Neural progenitor cell (in vitro differentiated cells): ENCODE data around the gene UGT1A7. TPM values are rescaled to one million over a fixed set of nuclear protein-coding genes. Genes with fewer than 3 reads are reported as not detected.
A peak's percentile ranks its signal among the peaks of the same experiment; 100 is the strongest.

Source experiments
- DNase-seq: peaks from one replicate; pipeline ENCODE4 v3.0.0-alpha.2; 2016; ENCODE audit warnings: low spot score
- H2AFZ ChIP-seq: fragments of 200-600 bp; sonication (generic); replicated peaks from 2 replicates; pipeline ENCODE4 v1.6.1; 2016; ENCODE audit warnings: antibody characterized with exemption
- H3F3A ChIP-seq: fragments of 200-600 bp; sonication (generic); 2 replicates; pipeline ENCODE4 v1.6.1; 2016; ENCODE audit warnings: antibody characterized with exemption, low read depth
- H3K27ac ChIP-seq: fragments of 200-600 bp; sonication (generic); 2 replicates; pipeline ENCODE4 v1.5.1; 2016; ENCODE audit warnings: mild to moderate bottlenecking
- H3K27me3 ChIP-seq: fragments of 200-600 bp; sonication (generic); 2 replicates; pipeline ENCODE4 v1.6.1; 2016; ENCODE audit warnings: mild to moderate bottlenecking, moderate library complexity
- H3K36me3 ChIP-seq: fragments of 200-600 bp; sonication (generic); 2 replicates; pipeline ENCODE4 v1.5.1; 2016
- H3K4me1 ChIP-seq: fragments of 200-600 bp; sonication (generic); 2 replicates; pipeline ENCODE4 v1.6.1; 2016; ENCODE audit warnings: mixed run types
- H3K4me2 ChIP-seq: fragments of 200-600 bp; sonication (generic); 2 replicates; pipeline ENCODE4 v1.6.1; 2016
- H3K4me3 ChIP-seq: fragments of 200-600 bp; sonication (generic); 2 replicates; pipeline ENCODE4 v1.5.1; 2016
- H3K79me2 ChIP-seq: fragments of 200-600 bp; sonication (generic); 2 replicates; pipeline ENCODE4 v1.6.1; 2016; ENCODE audit warnings: low read depth
- H3K9ac ChIP-seq: fragments of 200-600 bp; sonication (generic); 2 replicates; pipeline ENCODE4 v1.6.1; 2016
- H3K9me3 ChIP-seq: fragments of 200-600 bp; sonication (generic); 2 replicates; pipeline ENCODE4 v1.5.1; 2016; ENCODE audit warnings: low read depth
- H4K20me1 ChIP-seq: fragments of 200-600 bp; sonication (generic); 2 replicates; pipeline ENCODE4 v1.6.1; 2016; ENCODE audit warnings: low read depth
- H3K27ac Mint-ChIP-seq: 3 replicates; pipeline ENCODE4 v1.8.0; 2021; ENCODE audit warnings: mixed read lengths
- H3K27me3 Mint-ChIP-seq: 2 replicates; pipeline ENCODE4 v1.8.0; 2022; ENCODE audit warnings: low read depth, mild to moderate bottlenecking, inconsistent platforms, moderate library complexity, mixed read lengths; ENCODE audit not compliant: insufficient read depth
- H3K36me3 Mint-ChIP-seq: 3 replicates; pipeline ENCODE4 v1.8.0; 2021; ENCODE audit warnings: mixed read lengths
- H3K4me1 Mint-ChIP-seq: 3 replicates; pipeline ENCODE4 v1.8.0; 2021; ENCODE audit warnings: mixed read lengths
- H3K4me3 Mint-ChIP-seq: 3 replicates; pipeline ENCODE4 v1.8.0; 2021; ENCODE audit warnings: mild to moderate bottlenecking, moderate library complexity, mixed read lengths
- H3K9me3 Mint-ChIP-seq: 3 replicates; pipeline ENCODE4 v1.8.0; 2020; ENCODE audit warnings: mixed read lengths
- EZH2 ChIP-seq: fragments of 200-600 bp; sonication (generic); IDR thresholded peaks from 2 replicates; pipeline ENCODE4 v1.6.1; 2017; ENCODE audit warnings: antibody characterized with exemption, mild to moderate bottlenecking, moderate library complexity
- EZH2phosphoT487 ChIP-seq: fragments of 200-600 bp; sonication (generic); IDR thresholded peaks from 2 replicates; pipeline ENCODE4 v1.6.1; 2017; ENCODE audit warnings: antibody characterized with exemption
- total RNA-seq: library from RNA; depleted of rRNA; stranded (reverse); fragments of >200 nt; gene quantifications from 2 replicates; pipeline ENCODE4 v1.2.3, GENCODE V29; 2015; ENCODE audit warnings: low replicate concordance
- TF ChIP-seq, protein P1 (sequence below): fragments of 200-600 bp; sonication (generic); IDR thresholded peaks from 2 replicates; pipeline ENCODE4 v1.5.1; 2017; ENCODE audit warnings: antibody characterized with exemption, mild to moderate bottlenecking

UGT1A7 gene
- total RNA-seq, 1 donor from 2014 or later, result not detected

DNA sequence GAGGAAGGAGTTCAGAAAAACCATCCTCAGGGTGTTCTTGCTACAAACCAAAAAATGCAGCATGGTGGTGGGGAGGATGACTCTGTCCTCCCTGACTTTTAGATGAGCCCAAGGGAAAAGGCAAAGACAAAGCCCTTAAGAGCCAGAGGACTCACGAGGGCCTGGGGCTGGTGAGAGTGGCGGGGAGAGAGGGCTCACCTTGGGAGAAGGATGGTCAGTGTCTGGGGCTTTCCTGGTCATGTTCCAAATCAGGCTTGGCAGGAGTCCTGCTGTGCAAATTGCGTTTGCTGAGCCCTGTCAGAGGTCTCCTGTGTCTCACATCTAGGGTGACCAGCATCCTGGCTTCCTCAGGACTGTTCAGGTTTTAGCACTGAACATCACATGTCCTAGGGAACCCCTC, 83.1 kb downstream of the UGT1A7 start:
- no peaks in the 10 kb centered on the region for H4K20me1 ChIP-seq
- no peaks in the 10 kb centered on the region for H3K79me2 ChIP-seq
- no peaks in the 10 kb centered on the region for H3F3A ChIP-seq
- no peak overlapping the region for H3K27ac ChIP-seq
- no peak overlapping the region for H2AFZ ChIP-seq
- no peak overlapping the region for H3K4me3 Mint-ChIP-seq
- peaks cover 2% of the 10 kb centered on the region for H3K27me3 Mint-ChIP-seq
- H3K9ac ChIP-seq, result no peak overlapping the region
- H3K9me3 Mint-ChIP-seq, result peaks cover 23% of the 10 kb centered on the region
- peaks cover 3% of the 10 kb centered on the region for H3K36me3 Mint-ChIP-seq
- no peak overlapping the region for H3K4me2 ChIP-seq
- no peaks in the 10 kb centered on the region for H3K4me1 ChIP-seq
- TF ChIP-seq, protein P1, sequence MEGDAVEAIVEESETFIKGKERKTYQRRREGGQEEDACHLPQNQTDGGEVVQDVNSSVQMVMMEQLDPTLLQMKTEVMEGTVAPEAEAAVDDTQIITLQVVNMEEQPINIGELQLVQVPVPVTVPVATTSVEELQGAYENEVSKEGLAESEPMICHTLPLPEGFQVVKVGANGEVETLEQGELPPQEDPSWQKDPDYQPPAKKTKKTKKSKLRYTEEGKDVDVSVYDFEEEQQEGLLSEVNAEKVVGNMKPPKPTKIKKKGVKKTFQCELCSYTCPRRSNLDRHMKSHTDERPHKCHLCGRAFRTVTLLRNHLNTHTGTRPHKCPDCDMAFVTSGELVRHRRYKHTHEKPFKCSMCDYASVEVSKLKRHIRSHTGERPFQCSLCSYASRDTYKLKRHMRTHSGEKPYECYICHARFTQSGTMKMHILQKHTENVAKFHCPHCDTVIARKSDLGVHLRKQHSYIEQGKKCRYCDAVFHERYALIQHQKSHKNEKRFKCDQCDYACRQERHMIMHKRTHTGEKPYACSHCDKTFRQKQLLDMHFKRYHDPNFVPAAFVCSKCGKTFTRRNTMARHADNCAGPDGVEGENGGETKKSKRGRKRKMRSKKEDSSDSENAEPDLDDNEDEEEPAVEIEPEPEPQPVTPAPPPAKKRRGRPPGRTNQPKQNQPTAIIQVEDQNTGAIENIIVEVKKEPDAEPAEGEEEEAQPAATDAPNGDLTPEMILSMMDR, result no peak
- TF ChIP-seq EZH2, result no peak
- no peak for TF ChIP-seq EZH2phosphoT487
- H3K27me3 ChIP-seq, result no peaks in the 10 kb centered on the region
- no peaks in the 10 kb centered on the region for H3K36me3 ChIP-seq
- H3K9me3 ChIP-seq, result no peaks in the 10 kb centered on the region
- H3K4me3 ChIP-seq, result no peak overlapping the region
- H3K4me1 Mint-ChIP-seq, result peaks cover 16% of the 10 kb centered on the region
- no peak overlapping the region for H3K27ac Mint-ChIP-seq
- DNase-seq, result no peak

DNA sequence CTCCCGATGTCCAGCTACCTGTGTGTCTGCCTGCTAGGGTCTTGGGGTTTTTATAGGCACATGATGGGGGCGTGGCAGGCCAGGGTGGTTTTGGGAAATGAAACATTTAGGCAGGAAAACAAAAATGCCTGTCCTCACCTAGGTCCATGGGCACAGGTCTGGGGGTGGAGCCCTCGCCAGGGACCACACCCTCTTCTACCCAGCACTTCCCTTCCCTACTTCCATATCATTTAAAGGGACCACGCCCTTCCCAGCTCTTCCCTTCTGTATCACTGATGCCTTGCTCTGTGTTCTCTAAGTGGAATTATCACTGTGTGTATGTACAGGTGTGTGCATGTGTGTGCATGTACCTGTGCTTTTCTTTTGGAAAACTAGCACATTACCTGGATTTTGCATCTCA, 84.7 kb downstream of the UGT1A7 start:
- H2AFZ ChIP-seq, result no peak overlapping the region

DNA sequence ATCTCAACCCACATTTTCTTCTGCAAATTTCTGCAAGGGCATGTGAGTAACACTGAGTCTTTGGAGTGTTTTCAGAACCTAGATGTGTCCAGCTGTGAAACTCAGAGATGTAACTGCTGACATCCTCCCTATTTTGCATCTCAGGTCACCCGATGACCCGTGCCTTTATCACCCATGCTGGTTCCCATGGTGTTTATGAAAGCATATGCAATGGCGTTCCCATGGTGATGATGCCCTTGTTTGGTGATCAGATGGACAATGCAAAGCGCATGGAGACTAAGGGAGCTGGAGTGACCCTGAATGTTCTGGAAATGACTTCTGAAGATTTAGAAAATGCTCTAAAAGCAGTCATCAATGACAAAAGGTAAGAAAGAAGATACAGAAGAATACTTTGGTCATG, 86.4 kb downstream of the UGT1A7 start:
- peaks cover 31% of the 10 kb centered on the region for H3K9me3 Mint-ChIP-seq
- Histone ChIP-seq H3K9me3 (no peaks in the 10 kb centered on the region), H3K36me3 (no peaks in the 10 kb centered on the region), H3K4me1 (no peaks in the 10 kb centered on the region), H3K27ac (no peak overlapping the region), H3K4me3 (no peak overlapping the region), H3K4me2 (no peak overlapping the region), H3K27me3 (no peaks in the 10 kb centered on the region), H4K20me1 (no peaks in the 10 kb centered on the region), H2AFZ (peak overlapping the region; percentile 28), H3F3A (no peaks in the 10 kb centered on the region), H3K79me2 (no peaks in the 10 kb centered on the region), H3K9ac (no peak overlapping the region)
- no peak overlapping the region for H3K4me3 Mint-ChIP-seq
- H3K4me1 Mint-ChIP-seq, result peaks cover 14% of the 10 kb centered on the region
- peak overlapping the region; percentile 98 for H3K27ac Mint-ChIP-seq
- TF ChIP-seq, protein P1, result no peak
- TF ChIP-seq EZH2 (no peak), EZH2phosphoT487 (no peak)
- no peak for DNase-seq
- peaks cover 3% of the 10 kb centered on the region for H3K27me3 Mint-ChIP-seq
- H3K36me3 Mint-ChIP-seq, result peaks cover 5% of the 10 kb centered on the region

More for the DNA sequence above, 84.7 kb downstream of the UGT1A7 start:
- no peak overlapping the region for H3K4me3 Mint-ChIP-seq
- no peak overlapping the region for H3K9ac ChIP-seq
- TF ChIP-seq, protein P1, result no peak
- no peak for DNase-seq
- H3K9me3 ChIP-seq, result no peaks in the 10 kb centered on the region
- no peak overlapping the region for H3K27ac Mint-ChIP-seq
- no peaks in the 10 kb centered on the region for H3K27me3 ChIP-seq
- peaks cover 14% of the 10 kb centered on the region for H3K4me1 Mint-ChIP-seq
- H3K4me2 ChIP-seq, result no peak overlapping the region
- no peak overlapping the region for H3K27ac ChIP-seq
- no peaks in the 10 kb centered on the region for H3K36me3 ChIP-seq
- H3K79me2 ChIP-seq, result no peaks in the 10 kb centered on the region
- H4K20me1 ChIP-seq, result no peaks in the 10 kb centered on the region
- no peaks in the 10 kb centered on the region for H3K4me1 ChIP-seq
- H3K36me3 Mint-ChIP-seq, result peaks cover 5% of the 10 kb centered on the region
- H3K9me3 Mint-ChIP-seq, result peaks cover 30% of the 10 kb centered on the region
- no peak overlapping the region for H3K4me3 ChIP-seq
- H3F3A ChIP-seq, result no peaks in the 10 kb centered on the region
- peaks cover 3% of the 10 kb centered on the region for H3K27me3 Mint-ChIP-seq

DNA sequence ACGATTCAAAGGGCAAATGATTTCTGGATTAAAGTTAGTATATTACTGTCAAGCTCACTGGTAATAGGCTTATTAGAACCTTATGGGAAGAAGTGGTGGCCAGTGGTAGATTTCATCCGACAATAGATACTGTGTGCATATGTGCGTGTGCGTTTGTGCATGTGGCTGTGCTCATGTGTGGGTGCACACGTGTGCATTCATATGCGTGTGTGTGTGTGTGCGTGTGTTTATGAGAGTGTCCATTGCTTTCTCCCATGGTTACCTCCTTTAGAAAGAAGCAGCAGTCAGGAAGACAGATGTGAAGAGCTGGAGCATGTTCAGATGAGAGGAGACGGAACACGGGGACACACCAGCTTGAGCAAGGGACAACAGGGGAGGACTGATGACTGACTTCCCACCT, 87.6 kb downstream of the UGT1A7 start:
- Mint-ChIP-seq H3K4me1 (peaks cover 14% of the 10 kb centered on the region), H3K27ac (no peak overlapping the region), H3K4me3 (no peak overlapping the region), H3K27me3 (peaks cover 3% of the 10 kb centered on the region), H3K36me3 (peaks cover 5% of the 10 kb centered on the region), H3K9me3 (peaks cover 31% of the 10 kb centered on the region)
- Histone ChIP-seq H3K4me3 (no peak overlapping the region), H3K4me1 (no peaks in the 10 kb centered on the region), H3K36me3 (no peaks in the 10 kb centered on the region), H3K27ac (no peak overlapping the region), H3F3A (no peaks in the 10 kb centered on the region), H2AFZ (no peak overlapping the region), H3K9me3 (no peaks in the 10 kb centered on the region), H4K20me1 (no peaks in the 10 kb centered on the region), H3K79me2 (no peaks in the 10 kb centered on the region), H3K27me3 (no peaks in the 10 kb centered on the region), H3K9ac (no peak overlapping the region), H3K4me2 (no peak overlapping the region)
- TF ChIP-seq, protein P1, result no peak
- TF ChIP-seq EZH2 (no peak), EZH2phosphoT487 (no peak)
- DNase-seq, result no peak
